T-helper 2 cell treated with Interferon-gamma antibody and Interleukin-4, amounts not matched to agents 5 μg/mL and 100 μg/mL, for 36 hours (primary cell): ENCODE results near the gene IFT52.
"Not testable (repeated sequence)": the region's sequence is repeated elsewhere in the genome, so short reads cannot be mapped to it uniquely, and the experiment has no call there.

Experiments used
- DNase-seq: peaks from one replicate; pipeline ENCODE4 v3.0.0; 2021; ENCODE audit warnings: low spot score
- H3K27ac Mint-ChIP-seq: one replicate; pipeline ENCODE4 v1.8.0; 2021; ENCODE audit warnings: mild to moderate bottlenecking, mixed read lengths
- H3K27me3 Mint-ChIP-seq: one replicate; pipeline ENCODE4 v1.8.0; 2021; ENCODE audit warnings: low read depth, mixed read lengths
- H3K36me3 Mint-ChIP-seq: one replicate; pipeline ENCODE4 v1.8.0; 2021; ENCODE audit warnings: low read depth, mixed read lengths
- H3K4me1 Mint-ChIP-seq: one replicate; pipeline ENCODE4 v1.8.0; 2021; ENCODE audit warnings: low read depth, mixed read lengths
- H3K4me3 Mint-ChIP-seq: one replicate; pipeline ENCODE4 v1.8.0; 2022; ENCODE audit warnings: mild to moderate bottlenecking, moderate library complexity, mixed read lengths
- H3K9me3 Mint-ChIP-seq: one replicate; pipeline ENCODE4 v1.8.0; 2021; ENCODE audit warnings: mixed read lengths

IFT52 gene

GRCh38 chr20:43576108-43576507, 14.6 kb upstream of the IFT52 start:
- DNase-seq, result no peak
- H3K4me3 Mint-ChIP-seq, result no peak overlapping the region
- H3K36me3 Mint-ChIP-seq, result no peaks in the 10 kb centered on the region
- no peaks in the 10 kb centered on the region for H3K9me3 Mint-ChIP-seq
- H3K4me1 Mint-ChIP-seq, result no peaks in the 10 kb centered on the region
- H3K27ac Mint-ChIP-seq, result no peak overlapping the region
- no peaks in the 10 kb centered on the region for H3K27me3 Mint-ChIP-seq

- H3K27me3 Mint-ChIP-seq, result no peaks in the 10 kb centered on the region
- no peaks in the 10 kb centered on the region for H3K4me1 Mint-ChIP-seq
- no peaks in the 10 kb centered on the region for H3K9me3 Mint-ChIP-seq
- H3K4me3 Mint-ChIP-seq, result no peak overlapping the region
- no peaks in the 10 kb centered on the region for H3K36me3 Mint-ChIP-seq
- no peak overlapping the region for H3K27ac Mint-ChIP-seq
- DNase-seq, result no peak
These were observed 10.6 kb upstream of the IFT52 start for GRCh38 chr20:43579861-43580793.

GRCh38 chr20:43583133-43583864, 7.4 kb upstream of the IFT52 start:
- no peak overlapping the region for H3K27ac Mint-ChIP-seq
- no peak overlapping the region for H3K4me3 Mint-ChIP-seq
- no peak for DNase-seq
- H3K36me3 Mint-ChIP-seq, result no peaks in the 10 kb centered on the region
- no peaks in the 10 kb centered on the region for H3K4me1 Mint-ChIP-seq
- peaks cover 2% of the 10 kb centered on the region for H3K27me3 Mint-ChIP-seq
- no peaks in the 10 kb centered on the region for H3K9me3 Mint-ChIP-seq

DNA sequence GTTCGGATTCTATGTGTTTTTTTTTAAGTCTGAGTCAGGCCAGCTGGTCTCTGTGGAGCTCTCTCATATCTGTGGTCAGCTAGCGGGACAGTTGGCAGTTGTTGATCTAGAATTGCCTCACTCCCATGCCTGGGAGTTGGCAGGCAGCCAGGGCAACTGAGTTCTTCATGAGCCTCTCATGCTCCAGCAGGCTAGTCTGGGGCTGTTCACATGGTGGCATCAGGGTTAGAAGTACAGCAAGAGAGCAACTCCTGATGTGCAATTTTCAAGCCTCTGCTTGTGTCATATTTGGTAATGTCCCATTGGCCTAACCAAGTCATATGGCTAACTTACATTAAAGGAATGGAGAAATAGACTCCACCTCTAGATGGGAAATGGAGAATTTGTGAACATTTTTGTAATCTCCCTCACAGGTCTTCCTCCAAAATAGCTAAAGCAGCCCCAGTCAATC, 6.7 kb upstream of the IFT52 start:
- H3K36me3 Mint-ChIP-seq, result no peaks in the 10 kb centered on the region

DNA sequence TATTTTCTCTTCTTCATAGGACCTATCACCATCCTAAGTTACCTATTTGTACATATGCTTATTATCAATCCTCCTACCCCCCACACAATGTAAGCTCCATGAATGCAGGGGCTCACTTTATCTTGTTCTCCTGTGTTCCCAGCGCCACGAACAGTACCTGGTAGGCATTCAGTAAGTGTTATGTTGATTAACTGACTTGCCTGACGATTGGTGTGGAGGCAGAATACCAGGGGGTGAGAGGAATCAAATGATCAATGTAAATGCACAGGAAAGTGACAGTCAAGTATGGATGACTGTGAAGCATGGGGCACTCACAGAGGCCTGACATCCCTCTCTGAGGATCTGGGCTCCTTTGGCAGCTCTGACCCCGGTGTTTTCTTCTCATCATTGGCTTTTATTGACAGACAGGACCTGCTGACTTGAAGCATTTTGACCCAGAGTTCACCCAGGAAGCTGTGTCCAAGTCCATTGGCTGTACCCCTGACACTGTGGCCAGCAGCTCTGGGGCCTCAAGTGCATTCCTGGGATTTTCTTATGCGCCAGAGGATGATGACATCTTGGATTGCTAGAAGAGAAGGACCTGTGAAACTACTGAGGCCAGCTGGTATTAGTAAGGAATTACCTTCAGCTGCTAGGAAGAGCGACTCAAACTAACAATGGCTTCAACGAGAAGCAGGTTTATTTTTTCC, 6.1 kb upstream of the IFT52 start:
- H3K4me1 Mint-ChIP-seq, result no peaks in the 10 kb centered on the region
- no peak overlapping the region for H3K4me3 Mint-ChIP-seq
- H3K27me3 Mint-ChIP-seq, result peaks cover 2% of the 10 kb centered on the region
- H3K27ac Mint-ChIP-seq, result no peak overlapping the region
- no peaks in the 10 kb centered on the region for H3K36me3 Mint-ChIP-seq
- no peaks in the 10 kb centered on the region for H3K9me3 Mint-ChIP-seq
- DNase-seq, result no peak

More for the DNA sequence above, 6.7 kb upstream of the IFT52 start:
- DNase-seq, result no peak
- no peaks in the 10 kb centered on the region for H3K4me1 Mint-ChIP-seq
- H3K4me3 Mint-ChIP-seq, result no peak overlapping the region
- H3K27me3 Mint-ChIP-seq, result peaks cover 2% of the 10 kb centered on the region
- no peak overlapping the region for H3K27ac Mint-ChIP-seq
- no peaks in the 10 kb centered on the region for H3K9me3 Mint-ChIP-seq

DNA sequence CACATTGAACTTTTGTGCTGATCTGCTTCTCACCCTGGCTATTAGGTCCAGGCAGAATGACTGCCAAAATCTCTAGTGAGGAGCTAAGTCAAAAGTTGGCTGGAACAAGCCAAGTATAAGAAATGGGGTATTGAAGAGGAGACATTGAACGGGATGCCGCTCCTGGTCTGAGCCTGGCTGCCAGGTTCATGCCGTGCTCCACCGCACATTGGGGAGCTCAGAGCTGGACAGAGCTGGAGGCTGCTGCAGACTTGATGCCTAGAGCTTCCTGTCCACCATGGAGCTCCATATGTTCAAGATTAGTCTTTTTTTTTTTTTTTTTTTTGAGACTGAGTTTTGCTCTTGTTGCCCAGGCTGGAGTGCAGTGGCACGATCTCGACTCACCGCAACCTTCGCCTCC, 4.1 kb upstream of the IFT52 start:
- no peaks in the 10 kb centered on the region for H3K9me3 Mint-ChIP-seq
- H3K27ac Mint-ChIP-seq, result no peak overlapping the region
- no peak for DNase-seq
- H3K36me3 Mint-ChIP-seq, result no peaks in the 10 kb centered on the region
- H3K4me3 Mint-ChIP-seq, result no peak overlapping the region
- H3K4me1 Mint-ChIP-seq, result peaks cover 12% of the 10 kb centered on the region
- H3K27me3 Mint-ChIP-seq, result peaks cover 2% of the 10 kb centered on the region

GRCh38 chr20:43588526-43588925, 2.2 kb upstream of the IFT52 start:
- not testable (repeated sequence) for H3K27ac Mint-ChIP-seq, DNase-seq, H3K27me3 Mint-ChIP-seq, H3K9me3 Mint-ChIP-seq, H3K4me3 Mint-ChIP-seq, H3K36me3 Mint-ChIP-seq
- peaks cover 14% of the 10 kb centered on the region for H3K4me1 Mint-ChIP-seq

DNA sequence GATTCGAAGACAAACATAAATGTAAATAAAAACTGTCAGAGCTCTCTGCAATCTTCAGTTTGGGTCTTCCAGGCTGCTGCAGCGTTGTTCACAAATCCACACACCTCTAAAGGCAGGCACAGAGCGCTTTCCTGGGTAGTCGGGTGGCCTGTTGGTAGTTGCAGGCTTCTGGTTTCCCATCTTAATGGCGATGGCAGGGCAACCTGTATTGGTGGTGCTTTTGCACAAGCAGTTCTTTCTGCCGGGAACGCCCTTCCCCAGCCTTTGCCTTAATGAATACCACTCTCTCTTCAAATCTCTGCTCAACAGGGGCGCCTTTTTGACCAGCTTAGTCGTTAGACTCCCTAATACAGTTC, 723 bp upstream of the IFT52 start:
- H3K4me3 Mint-ChIP-seq, result peak overlapping the region; percentile 93
- H3K27ac Mint-ChIP-seq, result peak overlapping the region; percentile 95
- H3K27me3 Mint-ChIP-seq, result peaks cover 2% of the 10 kb centered on the region
- H3K36me3 Mint-ChIP-seq, result peaks cover 5% of the 10 kb centered on the region
- H3K9me3 Mint-ChIP-seq, result no peaks in the 10 kb centered on the region
- peaks cover 14% of the 10 kb centered on the region for H3K4me1 Mint-ChIP-seq
- DNase-seq, result peak; percentile 5

- H3K4me3 Mint-ChIP-seq, H3K27me3 Mint-ChIP-seq, H3K4me1 Mint-ChIP-seq, H3K9me3 Mint-ChIP-seq, H3K27ac Mint-ChIP-seq, DNase-seq, H3K36me3 Mint-ChIP-seq: not testable (repeated sequence)
These were observed 11.2 kb downstream of the IFT52 start for GRCh38 chr20:43601960-43602359.

DNA sequence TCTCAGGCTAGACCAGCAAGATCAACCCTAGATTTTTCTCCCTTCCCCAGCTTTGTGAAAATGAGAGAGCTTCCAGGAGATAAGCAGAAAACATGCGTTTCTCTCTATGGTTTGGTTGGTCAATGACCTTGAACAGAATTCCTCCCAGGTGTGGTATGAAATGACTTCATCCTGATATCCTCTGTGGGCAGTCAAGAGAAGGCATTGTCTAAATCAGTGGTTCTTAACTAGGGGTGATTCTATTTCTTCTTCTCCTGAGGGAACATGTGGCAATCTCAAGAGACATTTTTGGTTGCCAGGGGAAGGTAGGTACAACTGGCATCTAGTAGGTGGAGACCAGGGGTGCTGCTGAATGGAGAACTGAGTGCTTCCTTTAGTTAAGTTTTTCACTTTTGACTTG, 12.4 kb downstream of the IFT52 start:
- H3K4me3 Mint-ChIP-seq, result no peak overlapping the region
- no peaks in the 10 kb centered on the region for H3K27me3 Mint-ChIP-seq
- DNase-seq, result no peak
- H3K27ac Mint-ChIP-seq, result no peak overlapping the region
- peaks cover 5% of the 10 kb centered on the region for H3K36me3 Mint-ChIP-seq
- H3K4me1 Mint-ChIP-seq, result no peaks in the 10 kb centered on the region
- H3K9me3 Mint-ChIP-seq, result no peaks in the 10 kb centered on the region

GRCh38 chr20:43605715-43606114, 15.0 kb downstream of the IFT52 start:
- Mint-ChIP-seq H3K4me3 (no peak overlapping the region), H3K4me1 (no peaks in the 10 kb centered on the region), H3K27ac (no peak overlapping the region), H3K36me3 (peaks cover 3% of the 10 kb centered on the region), H3K27me3 (no peaks in the 10 kb centered on the region), H3K9me3 (no peaks in the 10 kb centered on the region)
- no peak for DNase-seq

DNA sequence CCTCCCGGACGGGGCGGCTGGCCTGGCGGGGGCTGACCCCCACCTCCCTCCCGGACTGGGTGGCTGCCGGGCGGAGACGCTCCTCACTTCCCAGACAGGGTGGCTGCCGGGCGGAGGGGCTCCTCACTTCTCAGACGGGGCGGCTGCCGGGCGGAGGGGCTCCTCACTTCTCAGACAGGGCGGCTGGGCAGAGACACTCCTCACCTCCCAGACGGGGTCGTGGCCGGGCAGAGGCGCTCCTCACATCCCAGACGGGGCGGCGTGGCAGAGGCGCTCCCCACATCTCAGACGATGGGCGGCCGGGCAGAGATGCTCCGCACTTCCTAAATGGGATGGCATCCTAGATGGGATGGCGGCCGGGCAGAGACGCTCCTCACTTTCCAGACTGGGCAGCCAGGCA, 16.5 kb downstream of the IFT52 start:
- H3K27me3 Mint-ChIP-seq, H3K9me3 Mint-ChIP-seq, H3K27ac Mint-ChIP-seq, DNase-seq, H3K4me3 Mint-ChIP-seq, H3K4me1 Mint-ChIP-seq, H3K36me3 Mint-ChIP-seq: not testable (repeated sequence)

GRCh38 chr20:43631598-43631997, 40.9 kb downstream of the IFT52 start:
- Mint-ChIP-seq H3K27ac (no peak overlapping the region), H3K36me3 (peaks cover 5% of the 10 kb centered on the region), H3K4me3 (no peak overlapping the region), H3K27me3 (no peaks in the 10 kb centered on the region), H3K9me3 (no peaks in the 10 kb centered on the region), H3K4me1 (no peaks in the 10 kb centered on the region)
- DNase-seq, result no peak

DNA sequence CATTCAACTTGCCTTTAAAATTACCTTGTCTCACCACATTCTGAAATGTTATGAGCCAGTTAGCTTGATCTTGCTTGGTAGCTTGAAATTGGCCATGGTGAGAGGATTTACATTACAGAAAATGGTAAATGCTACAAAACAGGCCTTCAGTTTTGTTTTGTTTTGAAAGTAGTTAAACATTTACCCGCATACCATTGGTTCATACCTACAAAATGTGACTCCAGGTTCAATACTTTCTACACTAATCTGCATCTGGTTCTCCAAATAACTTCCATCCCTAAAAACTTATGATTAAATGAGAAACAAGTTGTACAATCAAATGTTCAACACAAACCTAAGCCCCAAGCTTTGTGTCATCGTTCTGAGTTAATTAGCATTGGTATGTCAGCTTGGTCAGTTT, 45.7 kb downstream of the IFT52 start:
- Mint-ChIP-seq H3K27ac (no peak overlapping the region), H3K9me3 (no peaks in the 10 kb centered on the region), H3K36me3 (peaks cover 10% of the 10 kb centered on the region), H3K4me1 (no peaks in the 10 kb centered on the region), H3K4me3 (no peak overlapping the region), H3K27me3 (no peaks in the 10 kb centered on the region)
- DNase-seq, result no peak
